Endothelial cell of umbilical vein (primary cell): ENCODE data around the gene INPP5K.

Experiments
- EZH2 ChIP-seq: IDR thresholded peaks from 2 replicates; pipeline ENCODE4 v1.6.1; 2012; ENCODE audit warnings: borderline replicate concordance, low read depth, mild to moderate bottlenecking, moderate library complexity, low read length, inconsistent platforms; ENCODE audit not compliant: severe bottlenecking
- MYC ChIP-seq: IDR thresholded peaks from one replicate; pipeline ENCODE4 v1.6.1; 2011; ENCODE audit warnings: mild to moderate bottlenecking, low read depth, low read length
- POLR2A ChIP-seq: IDR thresholded peaks from 2 replicates; pipeline ENCODE4 v1.6.1; 2012; ENCODE audit warnings: low read depth, mild to moderate bottlenecking, control low read depth, low read length
- TF ChIP-seq, protein P1 (sequence below): IDR thresholded peaks from 2 replicates; pipeline ENCODE4 v1.6.1; 2011; ENCODE audit not compliant: insufficient read depth, insufficient read length

DNA sequence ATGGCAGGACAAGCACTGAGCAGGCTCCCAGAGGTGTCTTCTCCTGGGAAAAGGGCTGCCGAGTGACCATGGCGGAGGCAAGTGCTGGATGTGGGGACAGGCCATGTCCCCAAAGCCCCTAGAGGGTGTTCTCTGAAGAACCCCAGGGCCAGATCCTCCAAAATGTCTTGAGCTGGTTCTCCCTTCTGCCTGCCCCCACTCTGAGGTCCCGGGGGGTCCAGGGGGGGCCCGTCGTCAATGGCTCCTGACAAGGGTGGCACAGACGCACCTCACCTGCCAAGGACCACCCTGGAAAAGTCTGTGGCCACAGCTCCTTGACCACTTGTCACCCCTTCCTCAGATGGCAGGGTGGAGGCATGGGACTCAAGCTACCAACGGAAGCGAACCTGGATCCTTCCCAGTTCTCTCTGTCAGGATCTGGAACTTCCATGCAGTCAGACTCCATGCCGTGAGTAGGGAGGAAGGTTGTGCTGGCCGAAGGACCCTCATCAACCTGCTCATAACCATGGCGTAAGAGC, 21.6 kb downstream of the INPP5K start:
- TF ChIP-seq EZH2 (no peak), MYC (no peak), POLR2A (no peak)
- TF ChIP-seq, protein P1, sequence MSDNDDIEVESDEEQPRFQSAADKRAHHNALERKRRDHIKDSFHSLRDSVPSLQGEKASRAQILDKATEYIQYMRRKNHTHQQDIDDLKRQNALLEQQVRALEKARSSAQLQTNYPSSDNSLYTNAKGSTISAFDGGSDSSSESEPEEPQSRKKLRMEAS, result no peak
